A673 (cell line): ENCODE measurements around the gene SNTB2. TPM values are rescaled to one million over a fixed set of nuclear protein-coding genes. Genes with fewer than 3 reads are reported as not detected.

Experiments used
- BruUV-seq: library from RNA; stranded (reverse); fragments of 400-500 nt; replicated peaks from 2 replicates; lab custom pipeline; 2021; lab: Mats Ljungman, UMichigan
- CTCF ChIA-PET: fragments of 300-600 bp; sonication (Branson Sonifier 250); formaldehyde crosslinking; loops from one replicate; lab custom pipeline; 2022; ENCODE audit warnings: antibody characterized with exemption; lab: Charles Lee
- POLR2A ChIA-PET: fragments of 300-600 bp; sonication (Branson Sonifier 250); formaldehyde crosslinking; loops from one replicate; lab custom pipeline; 2022; ENCODE audit warnings: antibody characterized with exemption; ENCODE audit not compliant: low non-redundant PET; lab: Charles Lee
- DNase-seq: peaks from one replicate; pipeline ENCODE4 v3.0.0-alpha.2; 2015; ENCODE audit warnings: low spot score
- H3K27ac ChIP-seq: fragments of 200-600 bp; sonication (generic); 2 replicates; pipeline ENCODE4 v1.5.1; 2016; ENCODE audit warnings: mixed run types, low read depth, mild to moderate bottlenecking, mixed read lengths, antibody characterized with exemption, low read length; ENCODE audit not compliant: poor library complexity, severe bottlenecking
- H3K27me3 ChIP-seq: fragments of 200-600 bp; sonication (generic); replicated peaks from 2 replicates; pipeline ENCODE4 v1.6.1; 2017; ENCODE audit warnings: mixed run types, low read depth, mild to moderate bottlenecking, mixed read lengths, antibody characterized with exemption, low read length; ENCODE audit not compliant: insufficient read depth, poor library complexity
- H3K36me3 ChIP-seq: fragments of 200-600 bp; sonication (generic); 2 replicates; pipeline ENCODE4 v1.6.1; 2016; ENCODE audit warnings: mixed run types, mild to moderate bottlenecking, mixed read lengths, antibody characterized with exemption, low read length; ENCODE audit not compliant: insufficient read depth, poor library complexity, severe bottlenecking
- H3K4me1 ChIP-seq: fragments of 200-600 bp; sonication (generic); 2 replicates; pipeline ENCODE4 v1.6.1; 2017; ENCODE audit warnings: mixed run types, mild to moderate bottlenecking, mixed read lengths, antibody characterized with exemption, low read length; ENCODE audit not compliant: insufficient read depth, poor library complexity, severe bottlenecking
- H3K4me3 ChIP-seq: fragments of 200-600 bp; sonication (generic); 2 replicates; pipeline ENCODE4 v1.5.1; 2016; ENCODE audit warnings: low read depth, mixed run types, mild to moderate bottlenecking, mixed read lengths, low read length; ENCODE audit not compliant: poor library complexity, severe bottlenecking
- H3K9me3 ChIP-seq: fragments of 200-600 bp; sonication (generic); 2 replicates; pipeline ENCODE4 v1.6.1; 2016; ENCODE audit warnings: mixed run types, low read depth, mild to moderate bottlenecking, mixed read lengths, antibody characterized with exemption, low read length; ENCODE audit not compliant: poor library complexity, severe bottlenecking
- EZH2 ChIP-seq: fragments of 200-600 bp; sonication (generic); IDR thresholded peaks from 2 replicates; pipeline ENCODE4 v1.6.1; 2017; ENCODE audit warnings: borderline replicate concordance, low read depth, mild to moderate bottlenecking, mixed read lengths, antibody characterized with exemption, low read length; ENCODE audit not compliant: poor library complexity, severe bottlenecking
- intact Hi-C: fragments of 100-400 bp; cut with micrococcal nuclease; formaldehyde crosslinking; loops from one replicate; pipeline ENCODE4 v1.10.0; 2022; ENCODE audit not compliant: unreplicated experiment
- total RNA-seq: library from RNA; stranded (reverse); gene quantifications from 2 replicates; pipeline ENCODE4 v1.2.3, GENCODE V29; 2021
- TF ChIP-seq, protein P1 (sequence below): fragments of 300-800, 200-600 bp; sonication (generic); conservative IDR thresholded peaks from 2 replicates; pipeline ENCODE4 v1.5.1; 2017; ENCODE audit warnings: low read depth, mild to moderate bottlenecking, antibody characterized with exemption, low read length, moderate library complexity, mixed read lengths

Gene SNTB2
- total RNA-seq, 1 experiment from 2014 or later: 49.3 TPM

DNA sequence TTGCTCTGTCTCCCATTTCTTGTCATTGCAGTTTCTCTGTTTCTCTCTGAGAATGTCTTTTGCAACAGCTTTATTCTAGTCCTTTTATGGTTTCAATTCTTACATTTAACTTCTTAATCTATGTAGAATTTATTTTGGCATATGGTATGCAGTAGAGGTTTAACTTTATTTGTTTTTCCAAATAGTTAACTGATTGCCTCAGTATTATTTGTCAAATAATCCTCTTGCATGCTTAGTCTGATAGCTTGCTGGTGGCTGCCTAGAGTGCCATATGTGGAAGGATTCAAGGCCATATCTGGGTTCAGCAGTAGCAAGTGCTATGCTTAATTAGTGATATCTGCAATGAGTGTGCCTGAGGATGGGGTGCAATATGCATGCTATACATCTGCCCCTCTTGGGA, 6.9 kb downstream of the SNTB2 start:
- H3K4me3 ChIP-seq: no peak overlapping the region
- DNase-seq: no peak
- TF ChIP-seq EZH2: no peak
- TF ChIP-seq, protein P1, sequence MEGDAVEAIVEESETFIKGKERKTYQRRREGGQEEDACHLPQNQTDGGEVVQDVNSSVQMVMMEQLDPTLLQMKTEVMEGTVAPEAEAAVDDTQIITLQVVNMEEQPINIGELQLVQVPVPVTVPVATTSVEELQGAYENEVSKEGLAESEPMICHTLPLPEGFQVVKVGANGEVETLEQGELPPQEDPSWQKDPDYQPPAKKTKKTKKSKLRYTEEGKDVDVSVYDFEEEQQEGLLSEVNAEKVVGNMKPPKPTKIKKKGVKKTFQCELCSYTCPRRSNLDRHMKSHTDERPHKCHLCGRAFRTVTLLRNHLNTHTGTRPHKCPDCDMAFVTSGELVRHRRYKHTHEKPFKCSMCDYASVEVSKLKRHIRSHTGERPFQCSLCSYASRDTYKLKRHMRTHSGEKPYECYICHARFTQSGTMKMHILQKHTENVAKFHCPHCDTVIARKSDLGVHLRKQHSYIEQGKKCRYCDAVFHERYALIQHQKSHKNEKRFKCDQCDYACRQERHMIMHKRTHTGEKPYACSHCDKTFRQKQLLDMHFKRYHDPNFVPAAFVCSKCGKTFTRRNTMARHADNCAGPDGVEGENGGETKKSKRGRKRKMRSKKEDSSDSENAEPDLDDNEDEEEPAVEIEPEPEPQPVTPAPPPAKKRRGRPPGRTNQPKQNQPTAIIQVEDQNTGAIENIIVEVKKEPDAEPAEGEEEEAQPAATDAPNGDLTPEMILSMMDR: no peak
- CTCF ChIA-PET: interaction anchor here (0.5 to 0.6 kb wide), 2 partner anchors 13 to 72 kb away, joined by 5 to 8 read pairs; no protein-coding TSS in a partner anchor
- BruUV-seq: no TSS peak
- H3K27me3 ChIP-seq: no peaks in the 10 kb centered on the region
- POLR2A ChIA-PET: no interaction called here
- peaks cover 15% of the 10 kb centered on the region for H3K4me1 ChIP-seq
- no peaks in the 10 kb centered on the region for H3K36me3 ChIP-seq
- no peak overlapping the region for H3K27ac ChIP-seq
- H3K9me3 ChIP-seq: no peaks in the 10 kb centered on the region
- intact Hi-C loops: no loop called here

DNA sequence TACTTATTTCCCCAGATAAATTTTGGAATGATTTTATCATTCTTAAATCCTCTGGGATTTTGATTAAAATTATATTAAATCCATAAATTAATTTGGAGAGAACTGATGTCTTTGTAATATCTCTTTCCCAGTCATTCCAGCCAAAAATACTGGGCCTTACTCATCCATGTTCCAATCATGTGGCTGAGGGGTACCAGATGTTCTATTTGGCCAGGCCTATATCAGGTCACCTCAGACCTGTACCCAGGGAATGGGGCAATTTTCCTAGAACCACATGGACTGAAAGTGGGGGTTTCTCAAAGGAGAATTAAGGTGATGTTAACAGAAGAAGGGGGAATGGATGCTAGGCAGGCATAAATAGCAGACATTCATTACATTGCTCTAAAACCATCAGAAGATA, 7.5 kb downstream of the SNTB2 start:
- ChIA-PET CTCF (interaction anchor here (0.5 kb wide), 1 partner anchor 500 kb away, joined by 4 read pairs; no protein-coding TSS in a partner anchor), POLR2A (no interaction called here)
- no peaks in the 10 kb centered on the region for H3K36me3 ChIP-seq
- DNase-seq: no peak
- no peak overlapping the region for H3K4me3 ChIP-seq
- H3K9me3 ChIP-seq: no peaks in the 10 kb centered on the region
- H3K27me3 ChIP-seq: no peaks in the 10 kb centered on the region
- intact Hi-C loops: no loop called here
- H3K4me1 ChIP-seq: peaks cover 9% of the 10 kb centered on the region
- BruUV-seq: no TSS peak
- no peak for TF ChIP-seq EZH2
- H3K27ac ChIP-seq: no peak overlapping the region

DNA sequence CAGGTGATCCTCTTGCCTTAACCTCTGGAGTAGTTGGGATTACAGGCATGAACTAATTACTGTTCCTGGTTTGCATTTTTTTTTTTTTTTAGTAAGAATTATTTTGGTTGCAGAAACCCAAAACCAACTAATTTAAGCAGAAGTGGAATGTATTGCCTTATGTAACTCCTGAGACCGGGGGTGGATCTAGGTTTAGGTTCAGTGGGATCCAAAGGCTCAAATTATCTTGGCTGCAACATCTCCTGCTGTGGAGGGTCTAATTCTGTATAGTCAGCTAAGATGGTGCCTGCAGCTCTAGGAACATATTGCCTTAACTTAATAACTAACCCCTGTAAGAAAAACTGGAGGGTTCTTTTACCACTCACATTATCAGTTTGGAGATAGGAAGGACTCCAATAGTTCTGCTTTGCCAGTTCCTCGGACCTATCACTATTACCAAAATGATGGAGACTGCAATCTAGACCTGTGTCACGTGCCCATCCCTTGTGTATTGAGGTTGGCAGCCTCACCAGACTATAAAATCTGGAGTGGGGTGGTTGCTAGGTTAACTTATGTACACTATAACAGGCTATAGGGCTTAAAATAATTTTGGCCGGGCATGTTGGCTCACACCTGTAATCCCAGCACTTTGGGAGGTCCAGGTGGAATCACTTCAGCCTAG, 8.5 kb downstream of the SNTB2 start:
- no peaks in the 10 kb centered on the region for H3K36me3 ChIP-seq
- intact Hi-C loops: no loop called here
- CTCF ChIA-PET: no interaction called here
- no peak overlapping the region for H3K27ac ChIP-seq
- DNase-seq: no peak
- no peaks in the 10 kb centered on the region for H3K9me3 ChIP-seq
- POLR2A ChIA-PET: no interaction called here
- no peaks in the 10 kb centered on the region for H3K27me3 ChIP-seq
- TF ChIP-seq, protein P1: no peak
- BruUV-seq: no TSS peak
- no peak overlapping the region for H3K4me3 ChIP-seq
- H3K4me1 ChIP-seq: peaks cover 3% of the 10 kb centered on the region

DNA sequence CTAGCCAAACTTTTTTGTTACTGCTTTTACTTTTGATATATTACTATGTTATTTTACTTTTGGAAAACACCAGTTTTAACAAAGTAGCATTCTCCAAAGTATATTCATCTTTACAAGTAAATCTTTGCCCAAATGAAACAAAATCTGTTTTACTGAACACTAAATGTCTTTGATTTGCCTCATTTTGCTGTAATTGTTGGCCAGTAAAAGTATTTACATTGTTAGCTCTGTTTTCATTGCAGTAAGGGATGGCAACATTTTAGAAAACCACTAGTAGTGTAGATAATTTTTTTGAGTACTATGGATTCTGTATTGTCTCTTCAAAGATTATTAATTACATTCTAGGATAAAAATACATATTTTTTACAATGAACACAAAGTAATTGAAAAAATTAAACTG, 10.6 kb downstream of the SNTB2 start:
- H3K27ac ChIP-seq: no peak overlapping the region
- CTCF ChIA-PET: no interaction called here
- TF ChIP-seq, protein P1: no peak
- TF ChIP-seq EZH2: no peak
- peaks cover 13% of the 10 kb centered on the region for H3K4me1 ChIP-seq
- DNase-seq: no peak
- H3K27me3 ChIP-seq: no peaks in the 10 kb centered on the region
- H3K36me3 ChIP-seq: no peaks in the 10 kb centered on the region
- no peaks in the 10 kb centered on the region for H3K9me3 ChIP-seq
- POLR2A ChIA-PET: no interaction called here
- no TSS peak for BruUV-seq
- intact Hi-C loops: no loop called here
- no peak overlapping the region for H3K4me3 ChIP-seq
